Muscle layer of duodenum (tissue), 2 donors: ENCODE results near the gene WWOX.

Source experiments
- H3K27ac ChIP-seq: one replicate; pipeline ENCODE4 v1.7.0; 2013; ENCODE audit warnings: mild to moderate bottlenecking, low read length
- H3K27me3 ChIP-seq: one replicate; pipeline ENCODE4 v1.7.0; 2013; ENCODE audit warnings: low read depth, mild to moderate bottlenecking, control low read depth, low read length
- H3K36me3 ChIP-seq, 2 donors: one replicate each; pipeline ENCODE4 v1.7.0; 2013; ENCODE audit warnings: low read length in 2 of 2, control low read depth in 1 of 2, mild to moderate bottlenecking in 1 of 2; ENCODE audit not compliant: insufficient read depth in 2 of 2, control insufficient read depth in 1 of 2
- H3K4me1 ChIP-seq, 2 donors: one replicate each; pipeline ENCODE4 v1.7.0; 2013; ENCODE audit warnings: low read length in 2 of 2, mild to moderate bottlenecking in 2 of 2, control low read depth in 1 of 2, moderate library complexity in 1 of 2; ENCODE audit not compliant: insufficient read depth in 2 of 2, control insufficient read depth in 1 of 2
- H3K4me3 ChIP-seq, 2 donors: one replicate each; pipeline ENCODE4 v1.7.0; 2013; ENCODE audit warnings: low read length in 2 of 2, low read depth in 1 of 2, mild to moderate bottlenecking in 1 of 2
- H3K9me3 ChIP-seq, 2 donors: one replicate each; pipeline ENCODE4 v1.7.0; 2013; ENCODE audit warnings: low read length in 2 of 2, control low read depth in 1 of 2, mild to moderate bottlenecking in 1 of 2; ENCODE audit not compliant: control insufficient read depth in 1 of 2
- donor health status: healthy.

WWOX gene

DNA sequence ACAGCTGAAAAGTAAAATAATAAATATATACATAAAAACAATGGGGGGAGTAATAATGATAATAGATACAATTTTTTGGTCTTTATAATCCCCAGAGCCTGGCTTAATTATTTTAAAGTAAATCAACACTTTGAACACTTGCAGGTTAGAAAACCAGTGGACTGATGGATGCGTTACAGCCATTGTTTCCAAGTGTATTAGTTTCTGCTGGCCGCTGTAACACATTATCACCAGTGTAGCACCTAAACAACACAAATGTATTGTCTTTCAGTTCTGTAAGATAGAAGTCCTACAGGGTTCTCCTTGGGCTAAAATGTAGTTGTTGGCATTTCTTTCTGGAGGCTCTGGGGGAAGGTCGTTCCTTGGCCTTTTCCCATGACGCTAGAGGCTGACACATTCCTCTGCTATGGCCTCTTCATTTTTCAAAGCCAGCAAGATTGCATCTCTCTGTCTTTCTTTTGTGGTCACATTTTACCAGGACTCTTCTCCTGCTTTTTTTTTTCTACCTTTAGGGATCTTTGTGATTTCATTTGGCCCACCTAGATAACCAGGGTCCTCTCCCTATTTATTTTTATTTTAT is 116.8 kb downstream of the WWOX start:
- H3K9me3 ChIP-seq, result no peaks in the 10 kb centered on the region
- H3K27me3 ChIP-seq, result no peaks in the 10 kb centered on the region
- H3K4me1 ChIP-seq, result no peaks in the 10 kb centered on the region
- no peak overlapping the region for H3K27ac ChIP-seq
- no peaks in the 10 kb centered on the region for H3K36me3 ChIP-seq
- no peak overlapping the region for H3K4me3 ChIP-seq

DNA sequence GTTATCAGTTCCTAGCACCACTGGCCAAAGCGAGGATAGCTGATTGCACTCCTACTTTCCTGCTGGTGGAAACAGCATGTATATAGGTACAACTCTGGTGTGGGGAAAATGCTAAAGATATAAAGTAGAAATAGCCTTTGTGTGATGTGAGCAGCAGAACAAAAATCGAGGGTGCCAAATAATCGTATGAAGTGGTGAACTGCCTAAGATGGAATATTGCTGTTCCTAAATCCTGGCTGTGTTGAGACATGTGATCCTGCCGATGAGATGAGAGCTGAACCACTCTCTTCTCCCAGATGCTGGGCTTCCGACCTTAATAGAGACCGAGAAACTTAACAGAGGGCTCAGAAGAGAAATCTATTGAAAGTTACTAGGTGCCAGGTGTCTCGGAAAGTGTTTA is 117.8 kb downstream of the WWOX start:
- no peaks in the 10 kb centered on the region for H3K27me3 ChIP-seq
- no peaks in the 10 kb centered on the region for H3K9me3 ChIP-seq
- H3K4me3 ChIP-seq, result no peak overlapping the region
- no peaks in the 10 kb centered on the region for H3K36me3 ChIP-seq
- H3K4me1 ChIP-seq, result no peaks in the 10 kb centered on the region
- H3K27ac ChIP-seq, result no peak overlapping the region

DNA sequence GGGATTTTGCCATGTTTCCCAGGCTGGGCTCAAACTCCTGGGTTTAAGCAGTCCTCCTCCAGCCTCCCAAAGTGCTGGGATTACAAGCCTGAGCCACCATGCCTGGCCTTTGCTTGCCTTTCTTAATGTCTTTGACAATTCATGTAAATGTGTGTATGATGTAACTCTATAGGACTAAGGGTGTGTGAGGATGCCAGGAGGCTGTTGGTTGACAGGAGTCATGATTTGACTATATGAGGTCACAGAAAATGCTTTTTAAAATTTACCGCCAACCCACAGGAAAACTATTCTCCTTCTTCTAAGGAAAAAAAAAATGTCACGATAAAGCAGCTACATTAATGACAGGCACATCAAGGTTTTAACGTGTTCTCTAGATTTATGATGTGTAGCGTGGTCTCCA is 118.8 kb downstream of the WWOX start:
- Histone ChIP-seq H3K4me3 (no peak overlapping the region), H3K9me3 (no peaks in the 10 kb centered on the region), H3K36me3 (no peaks in the 10 kb centered on the region), H3K27ac (no peak overlapping the region), H3K4me1 (no peaks in the 10 kb centered on the region), H3K27me3 (no peaks in the 10 kb centered on the region)

DNA sequence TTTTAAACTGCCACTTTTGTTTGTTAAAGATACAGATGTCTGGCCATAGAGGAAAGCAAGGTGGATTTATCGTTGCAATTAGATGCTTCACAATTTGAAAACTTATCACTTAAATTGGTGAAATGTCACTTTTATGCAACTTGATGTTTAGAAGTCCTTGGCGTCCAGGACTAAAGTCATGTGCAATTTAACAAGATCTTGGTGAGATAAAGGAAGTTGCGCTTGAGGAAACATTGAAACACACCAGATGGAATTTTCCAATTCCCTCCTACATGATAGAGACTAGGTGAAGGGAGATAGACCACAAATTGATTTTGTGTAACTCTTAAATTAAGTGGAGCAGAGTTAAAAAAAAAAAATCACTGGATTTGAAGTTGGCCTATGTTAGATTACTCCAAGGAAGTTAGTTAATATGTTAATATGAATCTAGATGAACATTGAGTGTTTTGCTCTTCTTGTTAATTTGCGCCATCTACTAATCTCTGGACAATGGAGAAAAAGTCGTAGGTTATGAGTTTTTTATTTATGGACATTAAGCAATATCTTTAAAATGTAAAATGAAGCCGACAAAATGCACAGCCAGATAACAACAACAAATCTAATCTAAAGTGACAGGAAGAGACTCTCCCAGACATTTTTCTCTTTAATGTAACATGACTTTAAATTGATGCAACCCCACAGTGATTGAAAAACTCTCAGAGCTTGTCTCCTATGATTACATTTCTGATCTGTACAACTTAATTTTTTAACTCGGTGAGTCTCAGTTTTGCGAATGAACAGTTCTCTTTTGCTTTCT is 119.6 kb downstream of the WWOX start:
- Histone ChIP-seq H3K27ac (no peak overlapping the region), H3K9me3 (no peaks in the 10 kb centered on the region), H3K27me3 (no peaks in the 10 kb centered on the region), H3K4me1 (no peaks in the 10 kb centered on the region), H3K4me3 (no peak overlapping the region), H3K36me3 (no peaks in the 10 kb centered on the region)

DNA sequence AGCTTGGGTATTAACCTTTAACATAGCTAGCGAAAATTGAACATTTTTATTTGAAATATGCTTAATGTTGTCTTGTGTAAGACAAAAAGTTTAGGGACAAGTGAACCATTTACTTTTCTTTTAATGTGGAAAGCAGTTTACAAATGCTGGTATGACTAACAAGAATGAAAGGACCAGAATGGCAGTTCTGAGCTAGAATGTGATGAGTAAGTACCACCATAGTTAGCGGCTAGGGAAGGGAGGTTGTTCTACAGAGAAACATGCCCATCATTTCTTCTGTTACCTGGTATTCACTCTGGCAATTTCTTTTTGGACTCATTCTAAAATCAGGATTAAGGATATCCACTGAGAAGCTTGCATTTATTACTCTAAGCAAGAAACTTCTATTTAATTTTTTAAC is 121.1 kb downstream of the WWOX start:
- H3K27ac ChIP-seq, result no peak overlapping the region
- no peaks in the 10 kb centered on the region for H3K27me3 ChIP-seq
- H3K9me3 ChIP-seq, result no peaks in the 10 kb centered on the region
- H3K36me3 ChIP-seq, result no peaks in the 10 kb centered on the region
- no peaks in the 10 kb centered on the region for H3K4me1 ChIP-seq
- no peak overlapping the region for H3K4me3 ChIP-seq

DNA sequence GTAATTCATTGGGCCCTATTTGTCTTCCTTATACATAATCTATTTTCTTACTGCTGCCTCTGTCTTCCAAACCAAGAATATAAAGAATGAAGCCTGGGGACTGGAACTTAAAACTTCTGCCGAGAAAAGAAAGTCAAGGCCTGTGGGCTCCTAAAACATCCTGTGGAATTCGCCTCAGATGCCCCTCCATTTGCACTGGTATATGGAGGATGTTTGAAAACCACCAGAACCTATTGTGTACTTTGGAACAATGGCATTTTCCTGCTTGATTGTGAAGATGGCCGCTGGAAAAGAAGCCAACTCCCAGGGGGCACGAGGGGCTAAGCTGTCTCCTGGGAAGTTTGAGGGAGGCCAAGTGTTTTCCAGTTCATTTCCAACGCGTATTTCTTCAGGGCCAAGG is 122.4 kb downstream of the WWOX start:
- Histone ChIP-seq H3K4me1 (no peaks in the 10 kb centered on the region), H3K27ac (no peak overlapping the region), H3K9me3 (no peaks in the 10 kb centered on the region), H3K27me3 (no peaks in the 10 kb centered on the region), H3K36me3 (no peaks in the 10 kb centered on the region), H3K4me3 (no peak overlapping the region)

DNA sequence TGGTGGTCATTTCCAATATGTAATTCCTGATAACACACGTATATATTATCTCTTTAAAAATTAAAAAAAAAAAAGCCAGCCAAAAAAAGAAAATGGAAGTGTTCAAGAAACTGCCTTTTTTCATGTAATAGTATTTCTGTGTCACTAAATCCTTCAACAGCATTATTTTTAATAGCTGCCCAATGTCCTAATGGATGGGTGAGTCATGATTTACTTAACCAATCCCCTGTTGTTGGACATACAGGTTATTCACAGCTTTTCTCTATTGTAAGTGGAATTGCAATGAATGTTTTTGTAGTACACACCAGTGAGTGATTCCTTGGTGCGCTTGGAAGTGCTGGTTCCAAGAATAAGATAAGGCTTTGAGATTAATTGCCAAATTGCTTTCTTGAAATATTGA is 124.9 kb downstream of the WWOX start:
- no peaks in the 10 kb centered on the region for H3K9me3 ChIP-seq
- no peaks in the 10 kb centered on the region for H3K27me3 ChIP-seq

DNA sequence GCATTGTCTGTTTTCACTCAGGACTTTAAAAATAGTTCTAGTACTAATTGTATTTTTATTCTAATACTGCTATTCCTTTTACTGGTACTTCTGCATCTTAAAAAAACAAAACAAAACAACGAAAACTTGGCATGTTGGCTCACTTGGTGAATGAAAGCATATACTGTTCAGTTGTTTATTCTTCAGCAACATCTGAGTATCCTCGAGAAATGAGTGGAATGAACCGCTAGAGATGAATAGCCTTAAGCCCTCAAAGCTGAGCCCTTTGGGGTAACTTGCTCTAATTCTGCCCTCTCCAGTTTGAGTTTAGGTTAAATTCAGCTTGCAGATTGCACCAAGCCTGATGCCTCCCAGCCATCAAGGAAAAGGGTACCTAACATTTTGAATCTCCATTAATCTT is 126.5 kb downstream of the WWOX start:
- no peaks in the 10 kb centered on the region for H3K9me3 ChIP-seq
- H3K4me1 ChIP-seq, result no peaks in the 10 kb centered on the region
- H3K36me3 ChIP-seq, result no peaks in the 10 kb centered on the region
- no peak overlapping the region for H3K27ac ChIP-seq
- no peak overlapping the region for H3K4me3 ChIP-seq
- no peaks in the 10 kb centered on the region for H3K27me3 ChIP-seq

More for the DNA sequence above, 124.9 kb downstream of the WWOX start:
- no peak overlapping the region for H3K4me3 ChIP-seq
- no peaks in the 10 kb centered on the region for H3K36me3 ChIP-seq
- H3K27ac ChIP-seq, result no peak overlapping the region
- H3K4me1 ChIP-seq, result no peaks in the 10 kb centered on the region

DNA sequence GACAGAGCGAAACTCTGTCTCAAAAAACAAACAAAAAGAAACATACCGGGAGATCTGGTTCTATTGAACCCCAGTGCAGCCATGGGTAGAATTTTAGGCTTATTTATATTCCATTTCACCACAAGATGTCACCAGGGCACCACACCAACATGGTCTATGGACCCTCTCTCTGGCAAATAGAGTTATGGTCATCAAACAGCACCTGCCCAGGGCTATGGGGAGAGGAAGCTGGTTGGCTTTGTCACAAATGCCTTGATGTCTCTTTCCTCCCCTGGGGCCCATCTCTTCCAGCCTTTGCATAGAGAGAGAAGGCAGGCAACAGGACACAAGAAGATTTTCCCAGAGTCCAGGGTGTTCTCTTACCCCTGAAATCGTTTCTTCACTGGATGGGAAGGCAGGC is 128.4 kb downstream of the WWOX start:
- Histone ChIP-seq H3K9me3 (no peaks in the 10 kb centered on the region), H3K36me3 (no peaks in the 10 kb centered on the region), H3K4me3 (no peak overlapping the region), H3K27me3 (no peaks in the 10 kb centered on the region), H3K27ac (no peak overlapping the region), H3K4me1 (no peaks in the 10 kb centered on the region)

DNA sequence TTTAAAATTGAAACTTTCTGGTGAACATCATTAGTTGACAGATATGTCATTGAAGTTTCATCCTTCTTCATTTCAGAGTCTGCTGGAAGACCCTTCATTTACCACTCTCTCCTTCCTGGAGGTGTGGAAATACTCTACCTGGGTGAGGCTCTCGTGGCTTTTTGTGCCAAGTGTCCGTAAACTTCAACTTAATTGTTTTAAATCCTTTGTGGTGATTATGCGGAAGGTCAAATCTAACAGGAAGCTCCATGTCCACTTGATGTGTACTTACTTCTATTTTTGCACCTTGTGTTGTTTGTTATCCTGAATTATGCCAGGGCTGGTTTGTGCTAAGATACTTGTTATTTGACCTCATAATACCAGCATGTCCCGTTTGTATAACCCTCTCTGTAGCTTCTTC is 129.2 kb downstream of the WWOX start:
- H3K36me3 ChIP-seq, result no peaks in the 10 kb centered on the region
- no peaks in the 10 kb centered on the region for H3K27me3 ChIP-seq
- H3K4me3 ChIP-seq, result no peak overlapping the region
- no peaks in the 10 kb centered on the region for H3K9me3 ChIP-seq
- H3K27ac ChIP-seq, result no peak overlapping the region
- H3K4me1 ChIP-seq, result no peaks in the 10 kb centered on the region

DNA sequence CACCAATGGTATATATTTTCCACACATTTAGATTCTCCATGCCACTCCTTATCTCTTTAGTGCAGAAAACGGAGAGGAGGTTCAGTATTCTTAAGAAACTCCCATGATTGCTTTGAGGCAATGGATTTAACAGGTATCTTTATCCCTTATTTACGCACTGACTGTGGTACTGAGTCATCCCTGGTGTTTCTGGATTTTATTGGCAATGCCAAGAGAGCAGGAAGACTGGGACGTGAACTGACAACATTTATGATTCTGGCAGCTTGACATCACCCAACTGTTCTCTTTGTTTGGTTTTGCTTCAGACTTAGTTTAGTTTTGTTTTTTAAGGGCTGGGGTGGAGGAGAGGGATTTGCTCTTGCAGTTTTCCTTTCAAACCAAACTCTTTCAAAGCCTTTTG is 131.4 kb downstream of the WWOX start:
- Histone ChIP-seq H3K4me1 (no peaks in the 10 kb centered on the region), H3K36me3 (no peaks in the 10 kb centered on the region), H3K27ac (no peak overlapping the region), H3K4me3 (no peak overlapping the region), H3K27me3 (no peaks in the 10 kb centered on the region), H3K9me3 (no peaks in the 10 kb centered on the region)
